Measurements from ENCODE around the gene SPG11. TPM values are rescaled to one million over a fixed set of nuclear protein-coding genes. Genes with fewer than 3 reads are reported as not detected.

Gene SPG11
- total and polyA plus RNA-seq, 2 of the 13 experiments (the other 11 are each of a cell fraction or from before 2014, with no cell fraction given) = 31.5 to 40.7 TPM

GRCh38 chr15:44536962-44537734 lies 126.3 kb downstream of the SPG11 start, which contains the start of gene EIF3J (continued):
- no peak for TF ChIP-seq GLMP (CRISPR knock-in tag; IDR thresholded peaks at IDR 0.05; ENCODE audit: borderline replicate concordance)
- peak; percentile 48; the same call in 1 of the 2 replicates for TF ChIP-seq ZBTB14 (CRISPR knock-in tag; IDR thresholded peaks at IDR 0.05)
- no peak for TF ChIP-seq ZNF557 (CRISPR knock-in tag; IDR thresholded peaks at IDR 0.05)
- TF ChIP-seq MAFK (conservative IDR thresholded peaks at IDR 0.05 in 1 of 2, IDR thresholded peaks at IDR 0.05 in 1 of 2; ENCODE audit: low read length in 2 of 2) = no peak
- peak; percentile 83 for TF ChIP-seq ARID4A (CRISPR knock-in tag; IDR thresholded peaks at IDR 0.05; ENCODE audit: borderline replicate concordance)
- TF ChIP-seq HMG20A (CRISPR knock-in tag; IDR thresholded peaks at IDR 0.05; ENCODE audit: borderline replicate concordance) = no peak
- TF ChIP-seq ZNF564 (CRISPR knock-in tag; IDR thresholded peaks at IDR 0.05) = peak; percentile 72
- no peak for TF ChIP-seq CREM (IDR thresholded peaks at IDR 0.05)
- TF ChIP-seq CREM (CRISPR knock-in tag; IDR thresholded peaks at IDR 0.05) = no peak
- peak; percentile 68; the same call in 1 of the 2 replicates for TF ChIP-seq BCL3 (CRISPR knock-in tag; IDR thresholded peaks at IDR 0.05)
- no peak for TF ChIP-seq RFXANK (CRISPR knock-in tag; IDR thresholded peaks at IDR 0.05)
- TF ChIP-seq ZNF260 (CRISPR knock-in tag; IDR thresholded peaks at IDR 0.05; ENCODE audit: borderline replicate concordance, low read depth) = 0 out of 2 replicates have a peak, but pooled peaks have one; percentile 72
- 0 out of 2 replicates have a peak, but pooled peaks have one; percentile 29 for TF ChIP-seq ZNF737 (CRISPR knock-in tag; IDR thresholded peaks at IDR 0.05; ENCODE audit: borderline replicate concordance)
- TF ChIP-seq ATAD3A (CRISPR knock-in tag; IDR thresholded peaks at IDR 0.05) = no peak
- TF ChIP-seq, protein P1, sequence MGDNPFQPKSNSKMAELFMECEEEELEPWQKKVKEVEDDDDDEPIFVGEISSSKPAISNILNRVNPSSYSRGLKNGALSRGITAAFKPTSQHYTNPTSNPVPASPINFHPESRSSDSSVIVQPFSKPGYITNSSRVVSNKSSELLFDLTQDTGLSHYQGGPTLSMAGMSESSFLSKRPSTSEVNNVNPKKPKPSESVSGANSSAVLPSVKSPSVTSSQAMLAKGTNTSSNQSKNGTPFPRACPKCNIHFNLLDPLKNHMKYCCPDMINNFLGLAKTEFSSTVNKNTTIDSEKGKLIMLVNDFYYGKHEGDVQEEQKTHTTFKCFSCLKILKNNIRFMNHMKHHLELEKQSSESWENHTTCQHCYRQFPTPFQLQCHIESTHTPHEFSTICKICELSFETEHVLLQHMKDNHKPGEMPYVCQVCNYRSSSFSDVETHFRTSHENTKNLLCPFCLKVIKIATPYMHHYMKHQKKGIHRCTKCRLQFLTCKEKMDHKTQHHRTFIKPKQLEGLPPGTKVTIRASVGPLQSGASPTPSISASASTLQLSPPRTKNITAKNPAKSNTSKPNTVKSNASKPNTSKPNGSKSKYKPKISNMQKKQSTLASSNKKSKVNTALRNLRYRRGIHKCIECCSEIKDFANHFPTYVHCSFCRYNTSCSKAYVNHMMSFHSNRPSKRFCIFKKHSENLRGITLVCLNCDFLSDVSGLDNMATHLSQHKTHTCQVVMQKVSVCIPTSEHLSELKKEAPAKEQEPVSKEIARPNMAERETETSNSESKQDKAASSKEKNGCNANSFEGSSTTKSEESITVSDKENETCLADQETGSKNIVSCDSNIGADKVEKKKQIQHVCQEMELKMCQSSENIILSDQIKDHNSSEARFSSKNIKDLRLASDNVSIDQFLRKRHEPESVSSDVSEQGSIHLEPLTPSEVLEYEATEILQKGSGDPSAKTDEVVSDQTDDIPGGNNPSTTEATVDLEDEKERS (CRISPR knock-in tag; IDR thresholded peaks at IDR 0.05) = no peak; the same call in 1 of the 2 replicates
- TF ChIP-seq RBM39 (IDR thresholded peaks at IDR 0.05; ENCODE audit: low read depth, low read length, poor library complexity, severe bottlenecking) = peak; percentile 86
- peak; percentile 83 for TF ChIP-seq AGO2 (optimal IDR thresholded peaks at IDR 0.05; ENCODE audit: low read depth, low read length)
- no peak for TF ChIP-seq ZNF224 (CRISPR knock-in tag; IDR thresholded peaks at IDR 0.05)
